SK-N-SH (cell line): ENCODE measurements around the gene NEAT1. TPM values are rescaled to one million over a fixed set of nuclear protein-coding genes. Genes with fewer than 3 reads are reported as not detected.

ENCODE experiments used
- CTCF ChIA-PET: fragments of 300-600, 350-600 bp; formaldehyde crosslinking; extraction: SDS; loops from one replicate; lab custom pipeline; 2021; lab: Yijun Ruan, JAX
- POLR2A ChIA-PET: fragments of 350-600 bp; sonication (Branson Sonifier 250); formaldehyde crosslinking; extraction: SDS; loops from one replicate; lab custom pipeline; 2020; ENCODE audit warnings: antibody characterized with exemption, inconsistent platforms; lab: Yijun Ruan, JAX
- DNase-seq: peaks from one replicate; pipeline ENCODE4 v3.0.0; 2012
- H2AFZ ChIP-seq: fragments of 200-600 bp; sonication (generic); 2 replicates; pipeline ENCODE4 v1.8.1; 2016; ENCODE audit warnings: antibody characterized with exemption, mild to moderate bottlenecking, low read depth
- H3F3A ChIP-seq: fragments of 200-600 bp; sonication (generic); replicated peaks from 2 replicates; pipeline ENCODE3; 2016; ENCODE audit warnings: antibody characterized with exemption, mild to moderate bottlenecking; ENCODE audit not compliant: insufficient read depth
- H3K27ac ChIP-seq, 2 experiments: fragments of 200-500 bp in 1 of 2; fragments of 200-600 bp in 1 of 2; sonication (Bioruptor generic) in 1 of 2; sonication (generic), shearing (Covaris generic) in 1 of 2; 2 replicates each; pipeline versions ENCODE4 v1.5.1 to v1.6.1; 2014 to 2016; ENCODE audit warnings: low read depth in 2 of 2, inconsistent platforms in 1 of 2, low read length in 1 of 2, mild to moderate bottlenecking in 1 of 2, mixed read lengths in 1 of 2
- H3K27me3 ChIP-seq: fragments of 200-600 bp; sonication (generic), shearing (Covaris generic); 2 replicates; pipeline ENCODE4 v1.6.1; 2016; ENCODE audit warnings: mixed run types; ENCODE audit not compliant: insufficient read depth
- H3K36me3 ChIP-seq, 2 experiments: fragments of 200-500 bp in 1 of 2; fragments of 200-600 bp in 1 of 2; sonication (Bioruptor generic) in 1 of 2; sonication (generic) in 1 of 2; replicated peaks in 1 of 2; 2 replicates each; pipeline versions ENCODE3 to v1.5.1; 2014 to 2016; ENCODE audit warnings: low read length in 1 of 2, mild to moderate bottlenecking in 1 of 2; ENCODE audit not compliant: insufficient read depth in 2 of 2, control insufficient read depth in 1 of 2
- H3K4me1 ChIP-seq, 2 experiments: fragments of 200-500 bp in 1 of 2; fragments of 200-600 bp in 1 of 2; sonication (Bioruptor generic) in 1 of 2; sonication (generic), shearing (Covaris generic) in 1 of 2; 2 replicates each; pipeline versions ENCODE4 v1.5.1 to v1.6.1; 2014 to 2016; ENCODE audit warnings: low read depth in 1 of 2, low read length in 1 of 2, mixed run types in 1 of 2; ENCODE audit not compliant: insufficient read depth in 2 of 2, control insufficient read depth in 1 of 2
- H3K4me2 ChIP-seq: fragments of 200-600 bp; sonication (generic), shearing (Covaris generic); 2 replicates; pipeline ENCODE4 v1.6.1; 2017; ENCODE audit warnings: mixed run types
- H3K4me3 ChIP-seq, 2 experiments: fragments of 200-500 bp in 1 of 2; fragments of 200-600 bp in 1 of 2; sonication (Bioruptor generic) in 1 of 2; sonication (generic), shearing (Covaris generic) in 1 of 2; 2 replicates each; pipeline versions ENCODE4 v1.5.1 to v1.8.1; 2014 to 2016; ENCODE audit warnings: low read depth in 2 of 2, inconsistent platforms in 1 of 2, low read length in 1 of 2, mild to moderate bottlenecking in 1 of 2, mixed read lengths in 1 of 2, moderate library complexity in 1 of 2
- H3K79me2 ChIP-seq: fragments of 200-600 bp; sonication (generic); 2 replicates; pipeline ENCODE4 v1.8.1; 2017; ENCODE audit warnings: mild to moderate bottlenecking; ENCODE audit not compliant: insufficient read depth
- H3K9ac ChIP-seq: fragments of 200-600 bp; sonication (generic); 2 replicates; pipeline ENCODE4 v1.6.1; 2017; ENCODE audit warnings: mixed run types
- H3K9me2 ChIP-seq: fragments of 200-600 bp; sonication (generic); 2 replicates; pipeline ENCODE4 v1.6.1; 2017; ENCODE audit warnings: mixed run types
- H3K9me3 ChIP-seq: fragments of 200-600 bp; sonication (generic); 2 replicates; pipeline ENCODE4 v1.6.1; 2017; ENCODE audit warnings: mixed run types, mild to moderate bottlenecking, moderate library complexity
- H4K20me1 ChIP-seq: fragments of 200-600 bp; sonication (generic); 2 replicates; pipeline ENCODE4 v1.6.1; 2017; ENCODE audit warnings: mild to moderate bottlenecking, mixed run types; ENCODE audit not compliant: insufficient read depth
- CHD2 ChIP-seq: fragments of 150-350 bp; IDR thresholded peaks from 2 replicates; pipeline ENCODE4 v1.6.1; 2018; ENCODE audit warnings: low read length; ENCODE audit not compliant: partially characterized antibody
- GABPA ChIP-seq: IDR thresholded peaks from 2 replicates; pipeline ENCODE4 v1.4.0; 2012; ENCODE audit warnings: low read depth, mild to moderate bottlenecking
- NFIC ChIP-seq: IDR thresholded peaks from 2 replicates; pipeline ENCODE4 v1.4.0; 2012; ENCODE audit warnings: borderline replicate concordance
- POLR2AphosphoS5 ChIP-seq: IDR thresholded peaks from 2 replicates; pipeline ENCODE4 v1.6.1; 2012; ENCODE audit warnings: low read depth, low read length
- RFX5 ChIP-seq: IDR thresholded peaks from 2 replicates; pipeline ENCODE4 v1.6.1; 2012; ENCODE audit warnings: mild to moderate bottlenecking, improper control_type of control experiment, low read length
- SMC3 ChIP-seq: IDR thresholded peaks from 2 replicates; pipeline ENCODE4 v1.6.1; 2012; ENCODE audit warnings: low read depth, low read length, improper control_type of control experiment
- TCF12 ChIP-seq: IDR thresholded peaks from 2 replicates; pipeline ENCODE4 v1.4.0; 2012
- WGBS: methylation state at CpG from one replicate; pipeline ENCODE4 v1.1.6; 2017; ENCODE audit warnings: low lambda C conversion rate; 5-methylcytosine and 5-hydroxymethylcytosine counted together
- polyA plus RNA-seq, 3 experiments: library from polyadenylated mRNA; depleted of rRNA; stranded (reverse); fragments of >200 nt; gene quantifications; 2 replicates each; pipeline ENCODE4 v1.2.3, GENCODE V29; 2012
- TF ChIP-seq, protein P1 (sequence below): IDR thresholded peaks from 2 replicates; pipeline ENCODE4 v1.4.0; 2012; ENCODE audit warnings: low read depth, borderline replicate concordance
- TF ChIP-seq, protein P2 (sequence below): fragments of 150-350 bp; IDR thresholded peaks from 2 replicates; pipeline ENCODE4 v1.6.1; 2016; ENCODE audit warnings: mild to moderate bottlenecking, low read depth, low read length
- TF ChIP-seq, protein P3 (sequence below): fragments of 200-600 bp; sonication (generic); IDR thresholded peaks from 2 replicates; pipeline ENCODE4 v1.6.1; 2017; ENCODE audit warnings: antibody characterized with exemption, mild to moderate bottlenecking, moderate library complexity

The NEAT1 gene
- polyA plus RNA-seq, 1 of the 3 experiments (the other 2 are of a cell fraction), result 435 TPM

DNA sequence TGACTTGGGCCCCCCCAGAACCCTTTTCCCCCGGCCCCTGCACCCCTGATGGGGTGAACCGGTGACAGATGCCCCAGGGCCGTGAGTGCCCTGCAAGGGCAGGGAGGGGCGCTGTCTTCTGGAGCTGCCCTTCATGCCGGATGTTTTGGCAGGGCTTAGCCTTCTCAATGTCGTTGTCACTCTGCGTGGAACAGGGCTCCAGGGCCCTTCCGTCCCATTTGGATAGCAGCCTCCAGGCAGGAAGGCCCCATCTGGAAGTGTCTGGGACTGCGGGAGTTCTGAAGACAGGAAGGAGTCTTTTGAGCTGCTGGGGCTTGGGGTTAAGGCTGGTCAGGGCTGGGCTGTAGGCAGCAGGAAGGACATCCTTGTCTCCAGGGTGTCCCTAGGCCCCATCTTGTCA lies 31.6 kb upstream of the NEAT1 start:
- POLR2A ChIA-PET, result interaction anchor here (1.0 to 1.8 kb wide), 2 partner anchors 28 to 29 kb away, joined by 3 to 5 read pairs; no protein-coding TSS in a partner anchor
- Histone ChIP-seq H4K20me1 (0 out of 2 replicates have a peak, but pooled peaks cover 3% of the 10 kb centered on the region), H3K9ac (peak overlapping the region; percentile 26; the same call in 1 of the 2 replicates), H3K4me2 (peak overlapping the region; percentile 88; the same call in 1 of the 2 replicates), H3K4me3 (no peak overlapping the region), H2AFZ (no peak overlapping the region), H3K9me2 (no peaks in the 10 kb centered on the region), H3K27me3 (no peaks in the 10 kb centered on the region), H3K27ac (0 out of 4 replicates have a peak overlapping the region, but pooled peaks of 1 of the 2 experiments have one; percentile 22), H3K4me1 (peaks cover 30 to 33% of the 10 kb centered on the region in 2 experiments; a peak in 2 of 4 replicates), H3F3A (no peaks in the 10 kb centered on the region), H3K9me3 (no peaks in the 10 kb centered on the region), H3K79me2 (peaks cover 67% of the 10 kb centered on the region), H3K36me3 (peaks cover 0 to 19% of the 10 kb centered on the region in 2 experiments)
- TF ChIP-seq, protein P1, sequence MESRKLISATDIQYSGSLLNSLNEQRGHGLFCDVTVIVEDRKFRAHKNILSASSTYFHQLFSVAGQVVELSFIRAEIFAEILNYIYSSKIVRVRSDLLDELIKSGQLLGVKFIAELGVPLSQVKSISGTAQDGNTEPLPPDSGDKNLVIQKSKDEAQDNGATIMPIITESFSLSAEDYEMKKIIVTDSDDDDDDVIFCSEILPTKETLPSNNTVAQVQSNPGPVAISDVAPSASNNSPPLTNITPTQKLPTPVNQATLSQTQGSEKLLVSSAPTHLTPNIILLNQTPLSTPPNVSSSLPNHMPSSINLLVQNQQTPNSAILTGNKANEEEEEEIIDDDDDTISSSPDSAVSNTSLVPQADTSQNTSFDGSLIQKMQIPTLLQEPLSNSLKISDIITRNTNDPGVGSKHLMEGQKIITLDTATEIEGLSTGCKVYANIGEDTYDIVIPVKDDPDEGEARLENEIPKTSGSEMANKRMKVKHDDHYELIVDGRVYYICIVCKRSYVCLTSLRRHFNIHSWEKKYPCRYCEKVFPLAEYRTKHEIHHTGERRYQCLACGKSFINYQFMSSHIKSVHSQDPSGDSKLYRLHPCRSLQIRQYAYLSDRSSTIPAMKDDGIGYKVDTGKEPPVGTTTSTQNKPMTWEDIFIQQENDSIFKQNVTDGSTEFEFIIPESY, result no peak
- TF ChIP-seq CHD2 (no peak), TCF12 (no peak), GABPA (no peak), NFIC (no peak), SMC3 (no peak), RFX5 (no peak), POLR2AphosphoS5 (no peak)
- TF ChIP-seq, protein P2, sequence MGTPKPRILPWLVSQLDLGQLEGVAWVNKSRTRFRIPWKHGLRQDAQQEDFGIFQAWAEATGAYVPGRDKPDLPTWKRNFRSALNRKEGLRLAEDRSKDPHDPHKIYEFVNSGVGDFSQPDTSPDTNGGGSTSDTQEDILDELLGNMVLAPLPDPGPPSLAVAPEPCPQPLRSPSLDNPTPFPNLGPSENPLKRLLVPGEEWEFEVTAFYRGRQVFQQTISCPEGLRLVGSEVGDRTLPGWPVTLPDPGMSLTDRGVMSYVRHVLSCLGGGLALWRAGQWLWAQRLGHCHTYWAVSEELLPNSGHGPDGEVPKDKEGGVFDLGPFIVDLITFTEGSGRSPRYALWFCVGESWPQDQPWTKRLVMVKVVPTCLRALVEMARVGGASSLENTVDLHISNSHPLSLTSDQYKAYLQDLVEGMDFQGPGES, result no peak
- TF ChIP-seq, protein P3, sequence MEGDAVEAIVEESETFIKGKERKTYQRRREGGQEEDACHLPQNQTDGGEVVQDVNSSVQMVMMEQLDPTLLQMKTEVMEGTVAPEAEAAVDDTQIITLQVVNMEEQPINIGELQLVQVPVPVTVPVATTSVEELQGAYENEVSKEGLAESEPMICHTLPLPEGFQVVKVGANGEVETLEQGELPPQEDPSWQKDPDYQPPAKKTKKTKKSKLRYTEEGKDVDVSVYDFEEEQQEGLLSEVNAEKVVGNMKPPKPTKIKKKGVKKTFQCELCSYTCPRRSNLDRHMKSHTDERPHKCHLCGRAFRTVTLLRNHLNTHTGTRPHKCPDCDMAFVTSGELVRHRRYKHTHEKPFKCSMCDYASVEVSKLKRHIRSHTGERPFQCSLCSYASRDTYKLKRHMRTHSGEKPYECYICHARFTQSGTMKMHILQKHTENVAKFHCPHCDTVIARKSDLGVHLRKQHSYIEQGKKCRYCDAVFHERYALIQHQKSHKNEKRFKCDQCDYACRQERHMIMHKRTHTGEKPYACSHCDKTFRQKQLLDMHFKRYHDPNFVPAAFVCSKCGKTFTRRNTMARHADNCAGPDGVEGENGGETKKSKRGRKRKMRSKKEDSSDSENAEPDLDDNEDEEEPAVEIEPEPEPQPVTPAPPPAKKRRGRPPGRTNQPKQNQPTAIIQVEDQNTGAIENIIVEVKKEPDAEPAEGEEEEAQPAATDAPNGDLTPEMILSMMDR, result no peak; the same call in 1 of the 2 replicates
- WGBS, result no CpG with 5 or more reads among the region's 9 CpGs
- DNase-seq, result no peak
- CTCF ChIA-PET, result interaction anchor here (1.3 to 6.6 kb wide), 2 partner anchors 15 to 25 kb away, joined by 3 to 47 read pairs; no protein-coding TSS in a partner anchor
